RWPE2 (cell line): ENCODE data around the gene SUSD6.
"Not testable (repeated sequence)": the region's sequence is repeated elsewhere in the genome, so short reads cannot be mapped to it uniquely, and the experiment has no call there.

Source experiments
- ATAC-seq: fragments of 200-7000 bp; cut with Tn5 transposase; 3 replicates; pipeline ENCODE4 v1.9.1; 2021; ENCODE audit warnings: low read depth
- DNase-seq: peaks from one replicate; pipeline ENCODE4 v3.0.0-alpha.2; 2020; ENCODE audit warnings: low spot score
- H3K27ac ChIP-seq: fragments of 450-650 bp; 2 replicates; pipeline ENCODE4 v1.5.1; 2017; ENCODE audit warnings: mild to moderate bottlenecking; ENCODE audit not compliant: poor library complexity, severe bottlenecking
- H3K27me3 ChIP-seq: fragments of 250-450 bp; sonication (Bioruptor Pico); 2 replicates; pipeline ENCODE4 v1.5.1; 2021; ENCODE audit warnings: mild to moderate bottlenecking, moderate library complexity; ENCODE audit not compliant: insufficient read depth, poor library complexity, severe bottlenecking
- H3K36me3 ChIP-seq: fragments of 250-450 bp; sonication (Bioruptor Pico); 2 replicates; pipeline ENCODE4 v1.5.1; 2020; ENCODE audit warnings: low read depth, mild to moderate bottlenecking, moderate library complexity
- H3K4me1 ChIP-seq: fragments of 250-450 bp; sonication (Bioruptor Pico); 2 replicates; pipeline ENCODE4 v1.5.1; 2021; ENCODE audit warnings: mild to moderate bottlenecking, moderate library complexity; ENCODE audit not compliant: insufficient read depth, poor library complexity, severe bottlenecking
- H3K4me3 ChIP-seq: fragments of 250-450 bp; sonication (Bioruptor Pico); 2 replicates; pipeline ENCODE4 v1.5.1; 2021; ENCODE audit warnings: mild to moderate bottlenecking, moderate library complexity; ENCODE audit not compliant: severe bottlenecking
- H3K9me3 ChIP-seq: fragments of 250-450 bp; sonication (Bioruptor Pico); 2 replicates; pipeline ENCODE4 v1.5.1; 2021; ENCODE audit warnings: mild to moderate bottlenecking, moderate library complexity; ENCODE audit not compliant: severe bottlenecking
- TF ChIP-seq, protein P1 (sequence below): fragments of 450-650 bp; IDR thresholded peaks from one replicate; pipeline ENCODE4 v1.5.1; 2017; ENCODE audit warnings: mild to moderate bottlenecking, moderate library complexity; ENCODE audit not compliant: poor library complexity, severe bottlenecking

Gene SUSD6

DNA sequence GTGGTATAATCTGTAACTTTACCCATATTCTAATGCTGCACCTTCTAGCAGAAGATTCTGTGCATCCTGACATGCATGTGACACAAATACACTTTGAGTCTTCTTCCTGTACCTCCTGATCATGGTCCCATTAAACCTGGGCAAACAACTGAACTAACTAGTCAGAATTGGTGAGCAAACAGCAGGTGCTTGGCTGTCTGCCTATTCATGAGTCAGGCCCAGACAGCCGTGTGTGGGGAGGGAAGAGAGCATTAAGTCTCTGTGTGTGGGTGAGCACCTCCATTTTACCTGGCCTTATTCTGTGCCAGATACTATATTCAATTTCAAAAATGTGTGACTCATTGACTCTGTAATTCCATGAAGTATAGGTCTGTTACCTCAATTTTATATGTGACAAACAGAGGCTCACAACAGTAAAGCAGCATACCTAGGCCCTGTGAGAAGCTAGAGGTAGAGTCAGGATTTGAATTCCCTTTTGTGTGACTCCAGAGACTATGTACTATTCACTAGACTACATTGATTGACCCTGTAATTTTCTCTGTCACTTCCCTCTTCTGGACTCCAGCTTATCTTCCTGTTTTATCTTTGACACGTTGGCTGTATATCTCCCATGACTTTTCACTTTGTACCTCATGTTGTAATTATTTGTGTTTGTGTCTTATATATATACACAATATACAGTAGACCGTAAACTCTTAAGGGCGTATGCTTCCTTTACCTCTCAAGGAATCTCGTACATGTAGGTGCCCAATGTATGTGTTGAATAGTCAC is 32.2 kb downstream of the SUSD6 start:
- peak; percentile 97 for ATAC-seq
- Histone ChIP-seq H3K27me3 (no peaks in the 10 kb centered on the region), H3K27ac (peak overlapping the region; percentile 72), H3K4me1 (peaks cover 34% of the 10 kb centered on the region), H3K36me3 (0 out of 2 replicates have a peak, but pooled peaks cover 4% of the 10 kb centered on the region), H3K9me3 (peaks cover 6% of the 10 kb centered on the region), H3K4me3 (no peak overlapping the region)
- TF ChIP-seq, protein P1, sequence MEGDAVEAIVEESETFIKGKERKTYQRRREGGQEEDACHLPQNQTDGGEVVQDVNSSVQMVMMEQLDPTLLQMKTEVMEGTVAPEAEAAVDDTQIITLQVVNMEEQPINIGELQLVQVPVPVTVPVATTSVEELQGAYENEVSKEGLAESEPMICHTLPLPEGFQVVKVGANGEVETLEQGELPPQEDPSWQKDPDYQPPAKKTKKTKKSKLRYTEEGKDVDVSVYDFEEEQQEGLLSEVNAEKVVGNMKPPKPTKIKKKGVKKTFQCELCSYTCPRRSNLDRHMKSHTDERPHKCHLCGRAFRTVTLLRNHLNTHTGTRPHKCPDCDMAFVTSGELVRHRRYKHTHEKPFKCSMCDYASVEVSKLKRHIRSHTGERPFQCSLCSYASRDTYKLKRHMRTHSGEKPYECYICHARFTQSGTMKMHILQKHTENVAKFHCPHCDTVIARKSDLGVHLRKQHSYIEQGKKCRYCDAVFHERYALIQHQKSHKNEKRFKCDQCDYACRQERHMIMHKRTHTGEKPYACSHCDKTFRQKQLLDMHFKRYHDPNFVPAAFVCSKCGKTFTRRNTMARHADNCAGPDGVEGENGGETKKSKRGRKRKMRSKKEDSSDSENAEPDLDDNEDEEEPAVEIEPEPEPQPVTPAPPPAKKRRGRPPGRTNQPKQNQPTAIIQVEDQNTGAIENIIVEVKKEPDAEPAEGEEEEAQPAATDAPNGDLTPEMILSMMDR = no peak
- DNase-seq = peak; percentile 93

DNA sequence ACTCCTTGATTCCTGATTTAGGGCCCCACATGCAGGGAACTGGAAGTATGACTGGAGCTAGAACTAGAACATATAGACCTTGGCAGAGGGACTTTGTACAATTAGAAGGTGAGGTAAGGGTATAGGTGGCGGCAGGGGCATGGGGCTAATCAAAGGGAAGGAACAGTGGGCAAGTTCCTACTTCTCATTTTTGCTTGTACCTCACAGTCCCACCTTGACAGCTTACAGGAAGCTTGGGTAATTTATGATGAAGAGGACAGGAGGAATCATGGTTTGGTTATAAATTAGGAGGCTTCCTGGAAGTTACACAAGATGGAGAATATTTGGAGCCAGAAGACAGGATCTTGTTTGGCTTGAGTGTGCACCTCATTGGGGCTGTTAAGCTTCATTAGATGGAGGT is 33.4 kb downstream of the SUSD6 start:
- H3K4me3 ChIP-seq = no peak overlapping the region
- ATAC-seq = no peak
- H3K4me1 ChIP-seq = peaks cover 44% of the 10 kb centered on the region
- H3K36me3 ChIP-seq = 0 out of 2 replicates have a peak, but pooled peaks cover 4% of the 10 kb centered on the region
- no peak for DNase-seq
- TF ChIP-seq, protein P1 = no peak
- peaks cover 6% of the 10 kb centered on the region for H3K9me3 ChIP-seq
- H3K27me3 ChIP-seq = no peaks in the 10 kb centered on the region
- peak overlapping the region; percentile 72 for H3K27ac ChIP-seq

DNA sequence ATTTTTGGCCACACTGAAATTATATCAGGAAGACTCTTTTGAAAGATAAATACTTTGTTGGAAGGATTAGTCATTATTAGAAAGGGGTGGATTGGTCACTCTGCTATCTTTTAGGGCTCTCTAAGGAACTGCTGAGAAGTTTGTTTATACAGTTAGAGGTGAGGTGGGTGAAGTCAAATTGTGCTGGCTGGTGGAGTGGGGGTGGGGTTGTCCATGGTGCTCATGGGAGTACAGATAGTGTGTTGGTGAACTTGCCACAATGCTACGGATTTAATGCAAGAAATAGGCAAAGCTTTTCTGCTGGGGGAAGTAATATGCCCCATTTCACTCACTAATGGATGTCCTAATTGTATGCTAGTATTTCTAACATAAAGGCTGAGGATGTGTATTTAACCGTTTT is 35.8 kb downstream of the SUSD6 start:
- peaks cover 68% of the 10 kb centered on the region for H3K4me1 ChIP-seq
- no peak for DNase-seq
- H3K36me3 ChIP-seq = no peaks in the 10 kb centered on the region
- H3K27me3 ChIP-seq = no peaks in the 10 kb centered on the region
- no peak overlapping the region for H3K4me3 ChIP-seq
- peak overlapping the region; percentile 85 for H3K27ac ChIP-seq
- TF ChIP-seq, protein P1 = no peak
- ATAC-seq = no peak
- no peaks in the 10 kb centered on the region for H3K9me3 ChIP-seq

DNA sequence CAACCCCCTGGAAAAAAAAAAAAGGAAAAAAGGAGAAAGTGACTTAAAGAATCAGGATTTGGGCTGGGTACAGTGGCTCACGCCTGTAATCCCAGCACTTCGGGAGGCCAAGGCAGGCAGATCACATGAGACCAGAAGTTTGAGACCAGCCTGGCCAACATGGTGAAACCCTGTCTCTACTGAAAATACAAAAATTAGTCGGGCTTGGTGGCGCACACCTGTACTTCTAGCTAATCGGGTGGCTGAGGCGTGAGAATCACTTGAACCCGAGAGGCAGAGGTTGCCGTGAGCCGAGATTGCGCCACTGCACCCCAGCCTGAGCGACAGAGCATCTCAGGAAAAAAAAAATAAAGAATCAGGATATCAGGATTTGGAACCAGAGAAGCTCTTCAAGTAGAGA is 36.2 kb downstream of the SUSD6 start:
- Histone ChIP-seq H3K27ac (peak overlapping the region; percentile 85), H3K4me1 (peaks cover 72% of the 10 kb centered on the region)
- ATAC-seq, H3K36me3 ChIP-seq, H3K4me3 ChIP-seq, H3K27me3 ChIP-seq, DNase-seq, H3K9me3 ChIP-seq: not testable (repeated sequence)

DNA sequence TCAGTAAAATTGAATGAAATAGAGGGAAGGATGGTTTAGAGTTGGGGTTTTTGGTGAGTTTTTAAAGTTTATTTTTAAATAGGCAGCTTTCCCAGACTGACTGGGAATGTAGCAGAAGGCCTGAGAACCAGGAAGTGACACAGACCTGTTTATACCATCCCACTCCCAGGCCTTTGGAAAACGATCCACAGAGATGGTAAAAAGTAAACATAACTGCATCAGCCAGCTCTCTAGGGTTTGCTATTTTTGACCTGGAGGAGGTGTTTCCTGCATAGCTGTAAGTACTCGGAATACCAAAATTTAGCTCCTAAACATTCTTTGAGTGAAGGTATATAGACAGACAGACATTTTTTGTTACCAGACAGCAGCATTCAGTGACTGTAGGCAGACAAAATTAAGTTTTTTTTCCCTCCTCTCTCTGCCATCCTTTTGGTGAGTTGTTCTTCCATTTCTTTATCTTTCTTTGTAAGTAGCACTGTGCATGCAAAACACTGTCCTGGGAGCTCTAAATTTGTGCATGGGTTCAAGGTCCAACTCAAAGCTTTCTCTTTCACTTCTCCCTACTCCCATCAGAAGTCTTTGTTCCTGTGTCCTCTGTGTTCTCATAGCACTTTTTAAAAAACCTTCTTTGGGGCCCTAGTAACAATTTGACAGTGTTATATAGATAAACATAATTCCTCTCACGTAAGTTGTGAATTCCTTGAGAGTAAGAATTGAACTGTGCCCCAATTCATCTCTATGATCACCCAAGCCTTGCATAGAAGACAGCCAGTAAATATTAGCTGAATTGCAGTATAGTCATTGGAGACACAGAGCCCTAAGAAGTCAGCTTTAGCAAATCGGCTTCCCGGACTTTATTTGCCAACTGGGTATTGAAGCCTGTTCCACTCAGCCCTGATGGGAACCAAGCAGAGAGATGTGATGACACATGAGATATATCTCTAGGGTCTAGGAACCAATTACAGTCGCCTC is 37.4 kb downstream of the SUSD6 start:
- H3K4me3 ChIP-seq = no peak overlapping the region
- no peaks in the 10 kb centered on the region for H3K36me3 ChIP-seq
- TF ChIP-seq, protein P1 = no peak
- peak; percentile 50 for ATAC-seq
- DNase-seq = no peak
- H3K4me1 ChIP-seq = peaks cover 74% of the 10 kb centered on the region
- H3K9me3 ChIP-seq = no peaks in the 10 kb centered on the region
- H3K27me3 ChIP-seq = no peaks in the 10 kb centered on the region
- peak overlapping the region; percentile 85 for H3K27ac ChIP-seq
